OCI-LY3 (cell line): ENCODE results near the gene DPYD.

ENCODE experiments used
- EZH2phosphoT487 ChIP-seq: fragments of 200-600 bp; shearing (Covaris generic); IDR thresholded peaks from 2 replicates; pipeline ENCODE4 v1.6.1; 2018; ENCODE audit warnings: antibody characterized with exemption, mixed run types, low read depth
- TF ChIP-seq, protein P1 (sequence below): fragments of 200-600, 300-600 bp; sonication (generic); IDR thresholded peaks from 2 replicates; pipeline ENCODE4 v1.5.1; 2014; ENCODE audit warnings: antibody characterized with exemption, low read length, low read depth

DNA sequence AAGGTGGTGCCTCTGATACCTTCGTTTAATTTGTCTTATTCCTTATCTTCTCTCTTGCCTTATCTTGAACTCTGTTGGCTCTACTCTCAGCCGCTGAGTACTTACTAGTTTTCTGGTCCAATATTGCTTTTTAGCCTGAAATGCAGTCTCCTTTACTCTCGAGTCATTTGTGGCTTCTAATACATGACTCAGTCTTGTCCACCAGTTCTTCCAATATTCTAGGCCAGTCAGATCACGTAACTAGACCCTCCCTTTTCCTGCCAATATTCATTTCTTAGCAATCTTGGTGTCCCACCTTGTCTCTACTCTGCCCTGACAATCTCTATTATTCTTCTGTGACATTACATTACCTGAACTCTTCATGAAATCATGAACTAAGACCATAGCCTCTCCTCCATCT is 555.8 kb downstream of the DPYD start:
- TF ChIP-seq, protein P1, sequence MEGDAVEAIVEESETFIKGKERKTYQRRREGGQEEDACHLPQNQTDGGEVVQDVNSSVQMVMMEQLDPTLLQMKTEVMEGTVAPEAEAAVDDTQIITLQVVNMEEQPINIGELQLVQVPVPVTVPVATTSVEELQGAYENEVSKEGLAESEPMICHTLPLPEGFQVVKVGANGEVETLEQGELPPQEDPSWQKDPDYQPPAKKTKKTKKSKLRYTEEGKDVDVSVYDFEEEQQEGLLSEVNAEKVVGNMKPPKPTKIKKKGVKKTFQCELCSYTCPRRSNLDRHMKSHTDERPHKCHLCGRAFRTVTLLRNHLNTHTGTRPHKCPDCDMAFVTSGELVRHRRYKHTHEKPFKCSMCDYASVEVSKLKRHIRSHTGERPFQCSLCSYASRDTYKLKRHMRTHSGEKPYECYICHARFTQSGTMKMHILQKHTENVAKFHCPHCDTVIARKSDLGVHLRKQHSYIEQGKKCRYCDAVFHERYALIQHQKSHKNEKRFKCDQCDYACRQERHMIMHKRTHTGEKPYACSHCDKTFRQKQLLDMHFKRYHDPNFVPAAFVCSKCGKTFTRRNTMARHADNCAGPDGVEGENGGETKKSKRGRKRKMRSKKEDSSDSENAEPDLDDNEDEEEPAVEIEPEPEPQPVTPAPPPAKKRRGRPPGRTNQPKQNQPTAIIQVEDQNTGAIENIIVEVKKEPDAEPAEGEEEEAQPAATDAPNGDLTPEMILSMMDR, result no peak
- no peak for TF ChIP-seq EZH2phosphoT487
